GM13977 (cell line): Measurements from ENCODE around the gene RPL36A.

ENCODE experiments used
- DNase-seq: peaks from one replicate; pipeline ENCODE4 v3.0.0; 2012; ENCODE audit warnings: low spot score
- in situ Hi-C: fragments of 300-500 bp; cut with MboI; formaldehyde crosslinking; loops from one replicate; pipeline ENCODE4 v1.12.0; 2022; ENCODE audit warnings: low sequenced_read_pairs, low pct_unique_long_range_greater_than_20kb, mixed read lengths, inconsistent platforms; ENCODE audit not compliant: unreplicated experiment
- TF ChIP-seq, protein P1 (sequence below): IDR thresholded peaks from 2 replicates; pipeline ENCODE4 v1.5.1; 2012; ENCODE audit warnings: mild to moderate bottlenecking, control low read depth; ENCODE audit not compliant: insufficient read depth; ENCODE audit errors: extremely low read depth, missing control alignments

The RPL36A gene

DNA sequence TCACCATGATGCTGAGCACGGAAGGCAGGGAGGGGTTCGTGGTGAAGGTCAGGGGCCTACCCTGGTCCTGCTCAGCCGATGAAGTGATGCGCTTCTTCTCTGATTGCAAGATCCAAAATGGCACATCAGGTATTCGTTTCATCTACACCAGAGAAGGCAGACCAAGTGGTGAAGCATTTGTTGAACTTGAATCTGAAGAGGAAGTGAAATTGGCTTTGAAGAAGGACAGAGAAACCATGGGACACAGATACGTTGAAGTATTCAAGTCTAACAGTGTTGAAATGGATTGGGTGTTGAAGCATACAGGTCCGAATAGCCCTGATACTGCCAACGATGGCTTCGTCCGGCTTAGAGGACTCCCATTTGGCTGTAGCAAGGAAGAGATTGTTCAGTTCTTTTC lies 21.2 kb downstream of the RPL36A start:
- TF ChIP-seq, protein P1, sequence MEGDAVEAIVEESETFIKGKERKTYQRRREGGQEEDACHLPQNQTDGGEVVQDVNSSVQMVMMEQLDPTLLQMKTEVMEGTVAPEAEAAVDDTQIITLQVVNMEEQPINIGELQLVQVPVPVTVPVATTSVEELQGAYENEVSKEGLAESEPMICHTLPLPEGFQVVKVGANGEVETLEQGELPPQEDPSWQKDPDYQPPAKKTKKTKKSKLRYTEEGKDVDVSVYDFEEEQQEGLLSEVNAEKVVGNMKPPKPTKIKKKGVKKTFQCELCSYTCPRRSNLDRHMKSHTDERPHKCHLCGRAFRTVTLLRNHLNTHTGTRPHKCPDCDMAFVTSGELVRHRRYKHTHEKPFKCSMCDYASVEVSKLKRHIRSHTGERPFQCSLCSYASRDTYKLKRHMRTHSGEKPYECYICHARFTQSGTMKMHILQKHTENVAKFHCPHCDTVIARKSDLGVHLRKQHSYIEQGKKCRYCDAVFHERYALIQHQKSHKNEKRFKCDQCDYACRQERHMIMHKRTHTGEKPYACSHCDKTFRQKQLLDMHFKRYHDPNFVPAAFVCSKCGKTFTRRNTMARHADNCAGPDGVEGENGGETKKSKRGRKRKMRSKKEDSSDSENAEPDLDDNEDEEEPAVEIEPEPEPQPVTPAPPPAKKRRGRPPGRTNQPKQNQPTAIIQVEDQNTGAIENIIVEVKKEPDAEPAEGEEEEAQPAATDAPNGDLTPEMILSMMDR, result no peak
- in situ Hi-C loops, result loop anchor here (10.0 kb wide), 1 partner anchor 393 kb away; no protein-coding TSS in a partner anchor
- DNase-seq, result no peak

DNA sequence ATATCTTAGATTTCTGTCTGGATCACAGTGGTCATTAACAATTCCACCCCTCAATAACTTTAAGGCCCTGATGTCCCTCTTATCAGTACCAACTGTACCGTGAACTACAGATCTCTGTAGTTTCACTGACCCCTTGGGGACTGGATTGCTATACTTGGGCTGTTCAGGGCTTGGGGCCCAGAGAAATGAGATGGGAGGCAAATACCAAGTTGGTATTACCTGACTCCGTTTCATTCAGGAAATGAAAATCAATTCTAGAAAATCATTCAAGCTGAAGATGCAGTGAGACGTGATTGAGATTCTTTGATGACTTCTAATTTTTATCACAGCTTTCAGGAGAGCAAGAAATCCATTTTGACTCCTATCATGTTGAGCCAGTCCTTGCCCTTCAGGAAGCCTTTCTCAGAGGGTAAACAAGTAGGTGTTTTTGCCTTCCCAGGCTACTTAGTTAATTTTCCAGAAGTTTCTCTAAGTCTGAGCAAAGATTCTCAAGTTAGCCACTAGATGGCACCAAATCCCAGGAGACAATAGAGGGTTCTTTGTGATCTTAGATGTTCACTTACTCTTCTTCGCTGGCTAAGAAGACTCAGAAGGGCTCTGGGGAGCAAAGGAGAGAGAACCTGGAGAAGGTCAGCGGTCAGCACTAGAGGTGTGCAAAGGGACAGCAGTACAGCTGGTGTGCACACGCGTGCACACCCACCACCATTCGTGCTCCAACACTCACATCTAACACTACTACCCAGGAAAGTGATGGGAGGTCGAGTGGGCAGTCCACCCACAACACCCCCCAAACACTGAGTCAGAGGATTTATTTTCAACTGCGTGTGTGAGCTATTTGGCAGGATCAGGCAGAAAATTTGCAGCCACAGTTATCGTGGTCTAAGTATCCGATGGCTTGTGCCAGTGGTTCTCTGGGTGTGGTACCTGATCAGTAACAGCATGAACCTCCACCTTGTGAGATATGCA lies 24.7 kb downstream of the RPL36A start:
- in situ Hi-C loops, result loop anchor here (10.0 kb wide), 1 partner anchor 389 kb away; no protein-coding TSS in a partner anchor
- DNase-seq, result peak; percentile 78
- TF ChIP-seq, protein P1, result peak; percentile 65

DNA sequence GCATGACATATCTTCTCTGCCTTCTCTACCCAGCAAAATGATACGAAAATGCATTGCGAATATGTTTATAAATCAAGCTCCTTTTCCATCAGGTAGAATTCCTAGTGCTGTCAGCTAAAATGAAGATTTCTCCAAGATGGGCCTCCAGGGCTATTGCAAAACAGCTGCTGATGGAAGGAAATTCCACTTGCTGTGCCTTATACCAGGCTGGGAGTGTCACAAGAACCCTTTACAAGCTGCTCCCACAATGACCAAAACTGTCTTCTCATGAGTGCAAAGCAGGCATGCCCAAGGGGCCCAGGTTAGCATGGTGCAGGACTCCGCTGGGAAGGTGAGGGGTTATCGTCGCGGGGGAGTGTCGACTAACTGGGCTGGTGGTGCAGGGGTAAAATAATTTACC lies 25.9 kb downstream of the RPL36A start:
- DNase-seq, result no peak
- in situ Hi-C loops, result loop anchor here (10.0 kb wide), 1 partner anchor 388 kb away; no protein-coding TSS in a partner anchor
- TF ChIP-seq, protein P1, result no peak

DNA sequence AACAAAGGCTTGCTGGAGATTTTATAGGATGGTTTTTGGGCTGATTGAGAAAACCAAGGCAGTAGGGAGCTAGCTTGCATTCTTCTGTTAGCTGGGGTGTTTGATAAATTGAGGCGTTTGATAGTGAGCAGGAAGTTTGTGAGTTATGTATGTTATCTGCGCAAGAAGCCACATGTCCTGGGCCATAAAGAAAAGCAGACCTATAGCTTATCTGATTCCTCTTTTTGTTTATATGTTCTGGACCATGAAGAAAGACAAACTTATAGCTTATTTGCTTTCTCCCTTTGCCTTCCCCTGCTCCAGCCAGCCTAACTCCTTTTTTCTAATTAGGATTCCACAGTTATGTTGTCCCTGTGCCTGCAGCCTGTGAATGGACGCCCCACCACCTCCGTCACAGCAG lies 26.4 kb downstream of the RPL36A start:
- no peak for DNase-seq
- in situ Hi-C loops, result loop anchor here (10.0 kb wide), 1 partner anchor 388 kb away; no protein-coding TSS in a partner anchor
- TF ChIP-seq, protein P1, result no peak

DNA sequence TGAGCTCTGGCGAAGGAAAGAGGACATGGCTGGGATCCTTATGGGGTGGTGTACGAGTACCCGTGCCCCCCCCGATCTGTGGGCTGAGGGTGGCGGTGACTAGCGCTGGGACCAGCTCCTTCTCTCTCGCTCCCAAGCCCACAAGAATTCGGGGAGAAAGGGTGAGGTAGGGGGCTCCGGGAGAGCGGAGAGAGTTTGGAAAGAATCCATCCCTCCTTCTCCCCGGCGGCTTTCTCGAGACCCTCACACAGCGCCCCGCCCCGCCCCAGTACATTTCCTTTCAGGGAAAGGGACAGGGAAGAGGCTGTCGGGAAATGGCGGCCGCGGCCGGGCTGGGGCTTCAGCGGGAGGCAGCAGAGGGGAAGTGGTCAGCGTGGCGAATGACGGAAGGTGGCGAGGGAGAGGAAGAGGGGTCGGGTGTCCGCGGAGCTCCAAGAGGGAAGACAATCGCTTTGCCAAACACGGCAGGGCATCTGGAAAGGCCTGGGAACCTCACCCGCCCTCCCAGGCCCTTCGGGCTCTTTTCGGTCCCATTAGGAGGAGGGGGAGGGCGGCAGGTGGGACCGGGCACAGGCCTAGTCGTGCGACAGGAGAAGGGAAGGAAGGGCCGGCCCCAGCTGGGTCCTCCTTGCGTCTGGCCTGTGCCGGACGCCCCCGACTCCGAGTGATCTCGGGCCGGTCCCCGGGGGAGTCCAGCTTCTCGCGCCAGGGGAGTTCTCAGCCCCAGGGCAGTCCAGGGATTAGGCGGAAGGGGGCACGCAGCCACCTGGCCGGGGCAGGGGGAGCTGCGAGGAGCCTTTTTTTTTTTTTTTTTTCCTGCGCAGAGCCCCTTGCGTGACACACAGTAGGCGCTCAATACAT lies 27.4 kb downstream of the RPL36A start:
- DNase-seq, result peak; percentile 33
- in situ Hi-C loops, result loop anchor here (10.0 kb wide), 1 partner anchor 387 kb away; no protein-coding TSS in a partner anchor
- TF ChIP-seq, protein P1, result no peak

DNA sequence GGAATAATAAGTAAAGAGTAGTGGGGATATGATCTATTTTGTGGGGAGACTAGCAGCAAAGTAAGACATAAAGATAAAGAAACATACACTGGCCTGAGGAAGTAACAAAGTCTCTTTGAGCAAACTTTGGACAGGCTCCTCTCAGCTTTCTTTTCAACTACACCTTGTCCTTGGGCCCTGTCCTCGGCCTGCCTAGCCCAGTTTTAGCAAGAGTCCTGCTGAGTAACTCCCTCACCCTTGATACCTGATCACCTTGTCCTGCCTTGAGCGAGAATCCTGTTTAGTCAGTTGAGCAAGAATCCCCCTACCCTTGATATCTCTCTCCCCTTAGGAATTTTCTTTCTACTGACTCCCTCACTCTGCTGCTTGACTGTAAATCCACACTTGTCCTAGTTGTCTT lies 28.7 kb downstream of the RPL36A start:
- in situ Hi-C loops, result loop anchor here (10.0 kb wide), 1 partner anchor 385 kb away; no protein-coding TSS in a partner anchor
- DNase-seq, result no peak
- TF ChIP-seq, protein P1, result no peak
